Middle frontal gyrus (tissue), 1 donor: Measurements from ENCODE around the gene LY6G6C.
"Not testable (repeated sequence)": the region's sequence is repeated elsewhere in the genome, so short reads cannot be mapped to it uniquely, and the experiment has no call there.

Source experiments
- DNase-seq: peaks from one replicate; pipeline ENCODE4 v3.0.0-alpha.2; 2015; ENCODE audit warnings: low spot score; ENCODE audit errors: extremely low spot score

LY6G6C gene

DNA sequence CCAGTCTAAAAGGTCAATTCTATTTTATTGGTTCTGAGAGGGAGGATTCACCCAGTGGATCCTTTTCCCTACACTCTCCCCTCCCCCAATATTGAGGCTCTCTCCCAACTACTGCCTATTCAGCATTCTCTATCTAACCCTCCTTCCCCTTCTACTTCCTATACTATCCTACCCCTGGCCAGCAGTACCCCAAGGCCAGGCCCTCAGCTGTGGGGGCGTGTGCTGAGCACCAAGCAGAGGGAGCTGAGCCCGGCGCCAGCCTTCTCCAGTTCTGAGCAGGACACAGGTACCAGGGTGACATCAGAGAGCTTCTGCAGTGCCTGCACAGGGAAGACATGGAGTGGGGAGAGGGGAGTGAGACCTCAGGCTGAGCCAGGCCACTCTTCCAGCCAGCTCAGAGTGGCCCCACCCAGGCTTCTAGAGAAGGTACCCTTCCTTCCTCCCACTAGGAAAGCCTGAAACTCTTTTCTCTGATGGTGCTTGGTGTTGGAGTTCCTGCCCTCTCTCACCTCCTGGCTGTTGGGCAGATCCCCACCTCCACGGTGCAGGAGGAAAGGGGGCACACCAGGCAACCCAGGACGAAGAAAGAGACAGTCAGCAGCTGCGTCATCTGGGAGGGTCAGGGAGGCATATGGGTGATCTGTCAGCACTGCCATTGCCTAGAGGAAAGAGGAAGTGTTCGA lies 5.6 kb upstream of the LY6G6C start:
- no peak for DNase-seq

DNA sequence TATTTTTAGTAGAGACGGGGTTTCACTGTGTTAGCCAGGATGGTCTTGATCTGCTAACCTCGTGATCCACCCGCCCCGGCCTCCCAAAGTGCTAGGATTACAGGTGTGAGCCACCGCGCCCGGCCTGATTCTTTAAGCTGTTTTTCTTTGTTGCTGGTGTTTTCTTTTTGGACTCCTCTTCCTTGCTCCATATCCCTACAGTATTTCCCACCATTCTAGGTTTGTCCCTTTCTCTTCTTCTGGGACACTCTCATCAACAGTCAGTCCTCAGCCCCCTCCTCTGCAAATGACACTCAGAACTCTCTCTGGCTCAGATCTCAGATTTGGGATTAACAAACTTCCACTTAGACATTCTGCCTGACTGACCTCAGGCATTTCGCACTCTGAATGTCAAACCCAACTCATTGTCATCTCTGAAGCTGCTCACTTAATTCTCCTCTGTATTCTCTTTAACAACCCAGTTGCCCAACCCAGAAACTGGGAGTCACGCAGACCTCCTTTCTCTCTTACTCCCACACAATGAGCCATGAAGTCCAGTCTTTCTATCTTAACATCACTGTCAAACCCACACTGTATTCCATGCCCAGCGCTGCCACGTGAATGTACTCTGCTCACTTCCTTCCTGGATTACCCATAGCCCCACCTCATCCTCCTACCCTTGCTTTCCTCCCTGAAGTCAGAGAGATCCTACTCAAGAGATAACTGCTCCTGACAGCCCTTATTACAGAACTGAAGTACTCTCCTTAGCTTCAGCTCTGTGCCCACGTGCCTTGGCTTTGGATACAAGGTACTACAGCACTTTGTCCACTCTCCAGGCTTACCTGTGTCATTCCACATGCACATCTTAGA lies 4.2 kb upstream of the LY6G6C start:
- no peak for DNase-seq

DNA sequence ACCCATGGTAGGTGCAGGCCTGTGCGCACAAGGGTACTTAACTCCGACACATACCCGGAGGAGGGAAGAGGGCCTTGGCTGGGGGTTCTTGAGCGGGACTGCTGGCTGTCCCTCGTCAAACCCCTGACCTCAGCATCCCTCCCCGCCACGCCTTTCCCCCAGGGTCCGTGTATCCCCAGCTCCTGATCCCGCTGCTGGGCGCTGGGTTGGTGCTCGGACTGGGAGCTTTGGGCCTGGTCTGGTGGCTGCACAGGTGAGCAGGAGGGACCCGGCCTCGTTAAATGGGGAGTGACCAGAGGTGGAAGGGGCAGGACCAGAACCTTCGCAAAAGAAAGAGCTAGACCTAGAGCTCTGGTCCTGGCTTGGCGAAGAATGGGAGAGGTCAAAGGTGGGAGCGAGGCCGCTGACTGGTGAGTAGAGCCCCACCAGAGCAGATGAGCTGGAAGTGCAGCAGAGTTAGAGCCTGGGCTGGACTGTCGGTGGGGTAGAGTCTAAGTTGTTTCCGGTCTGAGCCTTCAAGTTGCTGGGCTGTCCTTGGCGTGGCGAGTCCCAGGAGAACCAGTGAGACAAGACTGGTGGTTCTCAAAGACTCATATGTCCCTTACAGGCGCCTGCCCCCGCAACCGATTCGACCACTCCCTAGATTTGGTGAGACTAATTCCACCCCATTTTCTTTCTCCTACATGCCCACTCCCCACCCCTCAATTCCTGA lies 2.6 kb upstream of the LY6G6C start:
- DNase-seq, result no peak

DNA sequence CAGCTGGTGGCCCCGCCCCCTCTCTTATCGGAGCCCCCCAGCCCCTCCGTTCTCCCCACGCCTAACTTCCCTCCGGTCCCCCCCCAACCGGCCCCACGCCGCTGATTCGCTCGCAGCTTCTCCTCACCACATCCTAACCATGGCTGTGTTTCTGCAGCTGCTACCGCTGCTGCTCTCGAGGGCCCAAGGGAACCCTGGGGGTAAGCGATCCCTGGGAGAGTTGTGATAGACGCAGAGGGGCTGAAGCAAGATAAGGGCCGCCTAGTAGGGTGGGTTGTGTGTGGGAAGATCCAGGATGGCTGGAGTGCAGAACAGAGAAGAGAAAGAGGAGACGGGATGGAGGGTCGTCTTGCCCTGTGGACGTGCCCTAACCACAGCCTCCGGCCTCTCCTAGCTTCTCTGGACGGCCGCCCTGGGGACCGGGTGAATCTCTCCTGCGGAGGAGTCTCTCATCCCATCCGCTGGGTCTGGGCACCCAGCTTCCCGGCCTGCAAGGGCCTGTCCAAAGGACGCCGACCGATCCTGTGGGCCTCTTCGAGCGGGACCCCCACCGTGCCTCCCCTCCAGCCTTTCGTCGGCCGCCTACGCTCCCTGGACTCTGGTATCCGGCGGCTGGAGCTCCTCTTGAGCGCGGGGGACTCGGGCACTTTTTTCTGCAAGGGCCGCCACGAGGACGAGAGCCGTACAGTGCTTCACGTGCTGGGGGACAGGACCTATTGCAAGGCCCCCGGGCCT lies 1.9 kb upstream of the LY6G6C start, which contains the start of gene MPIG6B:
Gene MPIG6B (plus strand): TSS at position 129 of the 735 bp plus-strand sequence. CDS start 11 bp downstream, at position 140.
- DNase-seq, result no peak

DNA sequence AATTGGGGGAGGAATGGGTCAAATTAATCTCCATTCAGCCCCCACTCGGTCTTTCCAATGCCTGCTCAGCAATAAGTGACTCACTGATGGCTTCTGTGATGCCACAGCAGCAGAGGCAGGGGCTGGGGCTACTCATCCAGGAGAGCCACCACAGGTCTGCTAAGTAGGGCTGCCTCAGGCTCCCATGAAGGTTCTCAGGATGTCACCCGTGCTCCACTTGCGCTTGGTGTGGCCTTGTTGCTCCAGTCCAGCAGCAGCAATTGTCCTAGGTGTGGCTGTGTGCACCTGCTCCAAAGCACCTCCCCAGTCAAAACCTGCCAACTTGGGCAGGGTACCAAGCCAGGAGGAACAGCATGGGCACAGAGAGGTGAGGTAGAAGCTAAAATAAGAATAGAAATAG lies 627 bp upstream of the LY6G6C start:
- DNase-seq, result no peak

DNA sequence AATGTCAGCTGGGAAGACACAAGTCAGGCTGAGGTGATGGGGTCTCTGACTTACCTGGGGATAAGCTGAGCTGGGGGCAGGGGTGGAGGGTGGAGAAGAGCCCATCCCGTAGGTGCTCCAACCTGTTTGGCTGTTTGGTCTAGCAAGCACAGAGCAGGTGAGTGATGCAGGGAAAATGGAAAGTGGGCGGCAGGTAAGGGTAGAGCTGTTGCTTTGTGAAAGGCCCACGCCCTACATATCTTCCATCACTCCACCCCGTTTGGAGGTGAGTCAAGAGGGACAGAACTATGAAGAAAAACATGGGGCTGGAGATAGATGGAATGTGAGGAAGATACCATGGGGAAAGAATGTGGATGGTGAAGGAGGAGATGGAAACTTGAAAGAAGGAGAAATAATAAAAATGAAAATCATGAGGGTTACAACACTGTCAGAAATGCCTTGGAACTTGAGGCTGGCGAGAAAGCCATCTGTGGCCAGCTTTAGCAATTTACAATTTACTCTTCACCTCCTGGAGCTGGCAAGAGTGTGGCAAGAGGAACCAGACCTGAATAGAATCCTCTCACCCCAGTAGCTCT lies 1.3 kb downstream of the LY6G6C start:
- DNase-seq, result no peak

DNA sequence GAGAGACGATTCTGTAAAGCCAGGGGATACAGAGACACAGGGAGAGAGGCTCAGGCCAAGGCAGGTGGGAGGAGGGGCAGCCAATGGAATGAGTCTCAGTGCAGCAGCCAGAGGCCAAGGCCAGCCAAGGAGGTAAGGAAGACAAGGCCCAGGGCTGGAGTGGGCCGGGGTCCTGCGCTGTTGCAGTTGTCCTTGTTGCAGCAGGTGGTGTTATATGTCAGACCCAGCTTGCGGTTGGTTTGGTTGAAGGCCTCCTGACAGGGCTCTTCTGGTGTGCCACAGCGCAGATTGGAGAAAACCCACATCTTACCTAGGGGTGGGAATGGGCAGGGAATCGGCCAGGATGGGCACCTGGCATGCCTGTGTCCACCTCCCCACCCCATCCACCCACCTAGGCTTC lies 2.5 kb downstream of the LY6G6C start:
- no peak for DNase-seq

DNA sequence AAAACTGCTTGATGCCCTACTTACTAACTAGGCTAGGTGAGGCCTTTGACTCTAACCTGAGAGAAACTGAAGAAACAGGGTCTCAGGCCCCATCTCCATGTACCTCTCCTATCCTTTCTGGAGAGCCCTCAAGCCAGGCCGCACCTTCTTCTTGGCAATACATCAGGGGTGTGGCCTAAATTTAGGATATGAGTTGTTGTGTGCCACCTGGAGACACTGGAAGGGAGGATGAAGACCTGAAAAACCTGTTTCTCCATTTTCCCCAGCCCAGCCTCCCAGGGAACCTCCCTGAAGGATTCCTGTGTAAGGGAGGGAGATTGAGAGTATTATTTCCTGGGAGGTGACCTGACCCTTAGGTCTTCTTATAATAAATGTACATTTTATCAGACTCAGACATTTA lies 3.3 kb downstream of the LY6G6C start:
- DNase-seq, result no peak

DNA sequence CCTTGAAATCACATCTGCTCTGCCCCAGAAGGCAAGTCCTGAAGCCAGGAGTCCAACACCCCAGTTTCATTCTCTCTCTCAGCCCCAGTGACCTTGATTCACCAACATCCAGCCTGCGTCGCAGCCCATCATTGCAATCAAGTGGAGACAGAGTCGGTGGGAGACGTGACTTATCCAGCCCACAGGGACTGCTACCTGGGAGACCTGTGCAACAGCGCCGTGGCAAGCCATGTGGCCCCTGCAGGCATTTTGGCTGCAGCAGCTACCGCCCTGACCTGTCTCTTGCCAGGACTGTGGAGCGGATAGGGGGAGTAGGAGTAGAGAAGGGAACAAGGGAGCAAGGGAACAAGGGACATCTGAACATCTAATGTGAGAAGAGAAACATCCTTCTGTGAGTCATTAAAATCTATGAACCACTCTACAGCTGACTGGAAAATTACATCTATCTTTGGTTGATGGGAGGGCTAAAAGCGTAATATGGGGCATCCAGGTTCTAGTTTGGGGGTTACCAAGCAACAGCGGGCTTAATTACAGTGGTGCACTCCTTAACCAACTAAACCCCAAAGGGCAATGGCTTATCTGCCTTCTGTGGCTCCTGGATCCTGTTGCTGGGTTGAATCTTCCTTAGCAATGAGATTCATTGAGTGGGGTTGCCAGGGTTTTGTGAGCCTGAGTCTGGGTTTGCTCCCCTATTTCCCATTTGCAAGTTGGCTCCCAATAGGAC lies 3.9 kb downstream of the LY6G6C start:
- DNase-seq, result no peak

DNA sequence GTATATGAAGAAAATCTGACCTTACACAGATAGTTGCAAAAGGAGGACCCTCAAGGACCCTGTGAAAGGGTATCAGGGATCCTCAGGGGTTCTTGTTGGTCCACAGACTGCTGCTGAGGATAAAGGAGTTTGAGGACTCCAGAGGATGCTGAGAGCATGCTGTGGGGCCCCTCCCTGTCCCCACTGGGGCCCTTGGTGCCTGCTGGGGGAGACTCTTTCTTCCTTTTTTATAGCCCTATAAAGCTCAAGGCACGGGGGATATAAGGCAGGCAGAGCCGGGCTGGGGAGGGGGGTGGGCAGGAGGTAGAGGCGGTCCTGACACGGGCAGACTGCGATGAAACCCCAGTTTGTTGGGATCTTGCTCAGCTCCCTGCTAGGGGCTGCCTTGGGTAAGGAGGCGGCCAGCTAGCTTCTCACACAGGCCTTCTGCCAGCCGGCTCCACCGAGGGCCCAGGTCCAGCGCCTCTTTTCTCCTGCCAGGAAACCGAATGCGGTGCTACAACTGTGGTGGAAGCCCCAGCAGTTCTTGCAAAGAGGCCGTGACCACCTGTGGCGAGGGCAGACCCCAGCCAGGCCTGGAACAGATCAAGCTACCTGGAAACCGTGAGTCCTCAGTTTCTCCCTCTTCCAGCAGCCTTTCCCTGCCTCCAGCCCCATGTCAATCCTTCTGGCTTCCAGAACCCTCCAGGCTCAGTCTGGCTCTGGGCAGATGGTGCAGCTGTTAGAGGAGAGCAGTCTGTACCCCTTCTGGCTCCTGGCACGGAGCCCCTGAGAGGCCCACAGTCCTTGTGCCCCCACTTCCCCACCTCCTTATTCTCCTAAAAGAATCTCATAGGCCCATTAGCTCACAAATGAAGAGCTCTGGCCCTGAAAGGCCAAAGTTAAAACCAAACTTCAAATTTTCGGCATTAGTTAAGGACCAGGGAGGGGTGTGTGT lies 6.3 kb downstream of the LY6G6C start, which contains the start of gene LY6G6D:
Gene LY6G6D (plus strand): TSS at position 327 of the 937 bp plus-strand sequence. CDS start 8 bp downstream, at position 335.
- DNase-seq, result no peak

DNA sequence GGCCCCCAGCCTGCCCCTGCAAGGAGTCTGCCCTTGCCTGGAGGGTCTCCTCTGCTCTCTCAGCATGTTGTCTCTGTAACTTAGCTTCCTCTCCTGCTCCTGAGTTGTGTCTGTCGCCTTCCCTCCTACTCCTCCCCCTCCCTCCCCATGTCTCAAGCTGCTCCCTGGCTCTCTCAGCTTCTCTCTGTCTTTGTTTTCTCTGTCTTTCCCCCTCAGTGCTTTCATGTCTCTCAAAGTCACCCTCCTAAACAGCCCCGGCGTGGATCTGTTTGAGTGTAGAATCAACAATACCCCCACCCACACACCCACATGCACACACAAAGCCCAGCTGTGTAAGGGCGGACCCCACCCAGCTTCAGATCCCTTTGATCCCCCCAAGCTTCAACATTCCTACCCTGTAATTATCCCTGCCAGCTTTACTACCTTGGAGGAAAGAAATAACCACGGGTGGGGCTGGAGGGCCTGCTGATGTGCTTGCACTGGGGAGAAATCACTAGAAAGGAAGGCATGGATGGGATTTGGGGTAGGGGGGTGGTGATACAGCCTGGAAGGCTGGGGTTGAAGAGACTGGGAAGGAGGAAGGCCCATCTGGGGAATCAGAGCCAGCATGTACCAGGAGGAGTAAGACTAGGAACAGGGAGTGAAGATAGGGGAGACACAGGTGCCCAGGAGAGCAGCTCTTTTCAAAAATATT lies 7.4 kb downstream of the LY6G6C start:
- DNase-seq, result no peak

DNA sequence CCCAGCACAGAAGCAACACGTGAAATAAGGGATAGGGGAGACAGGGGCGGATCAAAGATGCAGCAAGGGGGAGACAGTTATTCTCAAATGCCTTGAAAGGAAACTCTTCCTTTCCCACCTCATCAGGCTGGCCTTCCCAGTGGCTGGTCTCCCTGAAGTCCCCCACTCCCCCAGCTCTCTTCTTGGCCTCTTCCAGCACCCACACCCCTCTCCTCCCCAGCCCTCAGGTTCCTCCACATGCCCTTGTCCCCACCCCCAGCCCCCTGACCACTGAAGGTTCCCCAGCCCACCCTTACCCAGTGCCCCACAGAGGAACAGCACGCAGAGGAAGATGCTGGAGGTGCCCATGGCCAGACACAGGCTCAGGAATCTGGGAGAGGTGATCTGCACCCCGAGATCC lies 8.1 kb downstream of the LY6G6C start:
- DNase-seq, result no peak

DNA sequence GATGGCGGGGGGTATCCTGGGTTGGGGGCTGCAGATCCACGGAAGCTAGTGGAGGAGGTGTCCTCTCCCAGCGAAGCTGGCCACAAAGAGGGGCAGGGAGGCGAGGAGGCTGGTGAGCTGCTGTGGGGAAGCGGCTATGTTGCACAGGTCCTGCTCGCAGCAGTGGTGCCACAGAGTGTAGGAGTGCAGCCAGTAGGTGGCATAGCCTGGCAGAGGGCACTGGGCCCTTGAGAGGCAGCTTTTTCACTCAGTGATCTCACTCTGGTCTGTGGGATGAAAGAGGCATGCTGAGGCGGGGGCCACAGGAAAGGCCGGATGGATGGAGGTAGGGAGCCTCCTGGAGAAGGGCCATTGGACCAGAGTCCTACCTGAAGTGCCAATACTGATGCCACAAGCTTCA lies 9.2 kb downstream of the LY6G6C start:
- no peak for DNase-seq

DNA sequence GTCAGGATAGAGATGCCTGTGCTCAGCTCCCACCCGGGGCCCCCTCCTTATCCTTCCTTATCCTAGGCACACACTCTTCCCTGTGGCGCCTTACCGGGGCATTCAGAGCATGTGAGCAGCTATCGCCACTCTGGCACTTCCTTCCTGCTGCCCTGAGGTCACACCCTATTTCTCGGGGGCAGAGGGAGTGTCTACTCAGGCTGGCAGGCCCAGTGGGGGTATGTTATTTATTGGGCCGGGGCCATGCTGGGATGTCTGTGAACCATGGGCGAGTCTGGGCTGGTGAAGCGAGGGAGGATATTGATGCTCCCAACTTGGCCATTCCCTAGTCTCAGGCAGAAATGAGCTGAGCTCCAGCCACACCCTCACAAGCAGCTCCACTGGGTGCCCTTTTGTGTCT lies 10.3 kb downstream of the LY6G6C start:
- no peak for DNase-seq

DNA sequence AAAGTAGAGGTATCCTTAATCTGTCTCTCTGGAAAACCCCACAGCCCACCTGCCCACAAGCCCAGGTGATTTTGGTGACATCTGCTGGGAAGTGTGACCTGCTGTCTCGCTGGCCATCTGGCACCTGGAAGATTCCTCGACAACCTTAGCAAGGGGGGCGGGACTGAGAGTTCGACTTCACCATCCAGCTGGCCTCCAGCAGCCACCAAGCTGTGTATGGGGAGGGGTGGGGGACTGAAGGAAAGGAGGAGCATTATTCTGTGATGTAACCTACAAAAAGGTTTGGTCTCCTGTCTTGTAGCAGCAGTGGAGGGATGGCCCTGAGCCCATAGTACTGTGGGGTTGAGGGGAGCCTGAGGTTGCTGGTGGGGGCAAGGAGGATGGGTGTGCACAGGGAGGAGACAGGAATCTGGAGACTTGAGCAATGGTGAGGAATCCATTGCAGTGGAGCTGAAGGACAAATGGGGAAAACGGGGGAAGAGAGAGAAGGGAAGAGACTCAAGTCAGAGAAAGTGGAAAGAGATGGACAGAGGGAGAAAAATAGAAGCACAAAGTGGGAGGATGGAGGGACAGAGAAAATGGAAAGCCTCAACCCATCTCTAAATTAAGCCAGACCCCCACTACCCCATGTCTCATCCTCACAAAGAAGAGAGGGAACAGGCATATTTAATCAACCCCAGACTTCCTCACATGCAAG lies 10.9 kb downstream of the LY6G6C start:
- DNase-seq, result no peak

DNA sequence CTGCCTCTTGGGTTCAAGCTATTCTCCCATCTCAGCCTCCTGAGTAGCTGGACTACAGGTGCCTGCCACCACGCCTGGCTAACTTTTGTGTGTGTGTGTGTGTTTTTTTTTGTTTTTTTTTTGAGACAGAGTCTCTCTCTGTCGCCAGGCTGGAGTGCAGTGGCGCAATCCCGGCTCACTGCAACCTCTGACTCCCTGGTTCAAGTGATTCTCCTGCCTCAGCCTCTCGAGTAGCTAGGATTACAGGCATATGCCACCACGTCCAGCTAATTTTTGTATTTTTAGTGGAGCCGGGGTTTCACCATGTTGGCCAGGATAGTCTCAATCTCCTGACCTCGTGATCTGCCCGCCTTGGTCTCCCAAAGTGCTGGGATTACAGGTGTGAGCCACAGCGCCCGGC lies 12.4 kb downstream of the LY6G6C start:
- DNase-seq, result not testable (repeated sequence)

DNA sequence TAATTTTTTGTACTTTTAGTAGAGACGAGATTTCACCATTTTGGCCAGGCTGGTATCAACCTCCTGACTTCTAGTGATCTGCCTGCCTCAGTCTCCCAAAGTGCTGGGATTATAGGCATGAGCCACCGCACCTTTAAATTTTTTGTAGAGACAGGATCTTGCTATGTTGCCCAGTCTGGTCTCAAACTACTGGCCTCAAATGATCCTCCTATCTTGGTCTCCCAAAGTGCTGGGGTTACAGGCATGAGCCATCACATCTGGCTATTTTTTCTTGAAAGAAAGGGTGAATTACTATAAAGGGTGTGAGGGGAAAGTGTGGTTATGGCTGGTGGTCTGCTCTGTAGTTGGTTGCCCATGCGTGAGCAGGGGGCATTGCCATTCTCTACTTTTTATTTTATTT lies 13.3 kb downstream of the LY6G6C start:
- no peak for DNase-seq

DNA sequence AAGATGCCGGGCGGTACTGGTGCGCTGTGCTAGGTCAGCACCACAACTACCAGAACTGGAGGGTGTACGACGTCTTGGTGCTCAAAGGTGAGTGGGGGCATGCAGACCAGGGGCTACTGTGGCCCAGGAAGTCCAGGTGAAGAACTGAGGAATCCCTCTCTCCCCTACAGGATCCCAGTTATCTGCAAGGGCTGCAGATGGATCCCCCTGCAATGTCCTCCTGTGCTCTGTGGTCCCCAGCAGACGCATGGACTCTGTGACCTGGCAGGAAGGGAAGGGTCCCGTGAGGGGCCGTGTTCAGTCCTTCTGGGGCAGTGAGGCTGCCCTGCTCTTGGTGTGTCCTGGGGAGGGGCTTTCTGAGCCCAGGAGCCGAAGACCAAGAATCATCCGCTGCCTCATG lies 13.8 kb downstream of the LY6G6C start:
- no peak for DNase-seq
